Cardiac muscle cell (in vitro differentiated cells and primary cell): ENCODE data around the gene GGA3. TPM values are rescaled to one million over a fixed set of nuclear protein-coding genes. Genes with fewer than 3 reads are reported as not detected.
"Not testable (repeated sequence)": the region's sequence is repeated elsewhere in the genome, so short reads cannot be mapped to it uniquely, and the experiment has no call there.

Experiments
- DNase-seq, 2 donors: peaks; one replicate each; pipeline versions ENCODE4 v3.0.0 to v3.0.0-alpha.2; 2010 to 2017; ENCODE audit warnings: low read depth in 1 of 2, low spot score in 1 of 2
- H3K27ac ChIP-seq: fragments of 200-600 bp; sonication (generic); 2 replicates; pipeline ENCODE4 v1.5.1; 2016
- H3K27me3 ChIP-seq: fragments of 200-600 bp; sonication (generic); 2 replicates; pipeline ENCODE4 v1.6.0; 2016; ENCODE audit warnings: control low read depth
- H3K36me3 ChIP-seq: fragments of 200-600 bp; sonication (generic); 2 replicates; pipeline ENCODE4 v1.5.1; 2016; ENCODE audit warnings: control low read depth
- H3K4me1 ChIP-seq: fragments of 200-600 bp; sonication (generic); 2 replicates; pipeline ENCODE4 v1.8.1; 2017; ENCODE audit warnings: low read depth, mild to moderate bottlenecking, mixed run types
- H3K4me3 ChIP-seq: fragments of 200-600 bp; sonication (generic); 2 replicates; pipeline ENCODE4 v1.5.1; 2016; ENCODE audit warnings: mild to moderate bottlenecking
- H3K9me3 ChIP-seq: fragments of 200-600 bp; sonication (generic); 2 replicates; pipeline ENCODE4 v1.5.1; 2017; ENCODE audit warnings: low read depth, mild to moderate bottlenecking, control low read depth
- CTCF ChIP-seq: IDR thresholded peaks from 2 replicates; pipeline ENCODE4 v1.5.1; 2012; ENCODE audit warnings: low read depth, mild to moderate bottlenecking, low read length
- polyA plus RNA-seq: library from polyadenylated mRNA; unstranded; fragments of >200 nt; fragmentation: Nextera tagmentation; extraction: Ambion mirVana; gene quantifications from 2 replicates; pipeline ENCODE4 v1.2.1, GENCODE V29; 2016
- total RNA-seq: library from RNA; depleted of rRNA; stranded (reverse); fragments of >200 nt; gene quantifications from 2 replicates; pipeline ENCODE4 v1.2.3, GENCODE V29; 2016

The GGA3 gene
- total and polyA plus RNA-seq, 2 experiments from 2014 or later, result 25.6 to 35.3 TPM

GRCh38 chr17:75208161-75208560, 53.2 kb downstream of the GGA3 start:
- H3K27me3 ChIP-seq, result no peaks in the 10 kb centered on the region
- H3K4me1 ChIP-seq, result peaks cover 5% of the 10 kb centered on the region
- H3K4me3 ChIP-seq, result no peak overlapping the region
- no peak for TF ChIP-seq CTCF
- peaks cover 25% of the 10 kb centered on the region for H3K36me3 ChIP-seq
- DNase-seq, result no peak
- no peak overlapping the region for H3K27ac ChIP-seq
- no peaks in the 10 kb centered on the region for H3K9me3 ChIP-seq

GRCh38 chr17:75207760-75208159, 53.6 kb downstream of the GGA3 start:
- Histone ChIP-seq H3K27me3 (no peaks in the 10 kb centered on the region), H3K4me3 (no peak overlapping the region), H3K36me3 (peaks cover 22% of the 10 kb centered on the region), H3K27ac (no peak overlapping the region), H3K9me3 (no peaks in the 10 kb centered on the region), H3K4me1 (peaks cover 5% of the 10 kb centered on the region)
- no peak for TF ChIP-seq CTCF
- DNase-seq, result no peak

GRCh38 chr17:75207050-75207407, 54.4 kb downstream of the GGA3 start:
- H3K4me1 ChIP-seq, H3K9me3 ChIP-seq, DNase-seq, H3K27me3 ChIP-seq, H3K27ac ChIP-seq: not testable (repeated sequence)
- H3K36me3 ChIP-seq, result peaks cover 20% of the 10 kb centered on the region
- peak overlapping the region; percentile 93 for H3K4me3 ChIP-seq

GRCh38 chr17:75205793-75206163, 55.6 kb downstream of the GGA3 start:
- no peaks in the 10 kb centered on the region for H3K9me3 ChIP-seq
- peaks cover 12% of the 10 kb centered on the region for H3K36me3 ChIP-seq
- H3K4me1 ChIP-seq, result peaks cover 5% of the 10 kb centered on the region
- DNase-seq, result no peak
- no peaks in the 10 kb centered on the region for H3K27me3 ChIP-seq
- H3K27ac ChIP-seq, result peak overlapping the region; percentile 100
- TF ChIP-seq CTCF, result no peak
- H3K4me3 ChIP-seq, result peak overlapping the region; percentile 93

GRCh38 chr17:75205037-75205792, 56.2 kb downstream of the GGA3 start, which contains the start of gene NUP85:
NUP85 (plus strand) TSS chr17:75205679; CDS start chr17:75205762, 83 bp downstream.
- H3K27me3 ChIP-seq, result no peaks in the 10 kb centered on the region
- H3K27ac ChIP-seq, result peak within 1 kb of the TSS; percentile 100
- H3K36me3 ChIP-seq, result peaks cover 9% of the 10 kb centered on the region
- peak within 1 kb of the TSS; percentile 93 for H3K4me3 ChIP-seq
- no peak for TF ChIP-seq CTCF
- DNase-seq, result peak; percentile 96
- peaks cover 5% of the 10 kb centered on the region for H3K4me1 ChIP-seq
- no peaks in the 10 kb centered on the region for H3K9me3 ChIP-seq

GRCh38 chr17:75199886-75200618, 61.4 kb downstream of the GGA3 start:
- no peak for TF ChIP-seq CTCF
- DNase-seq, result no peak
- Histone ChIP-seq H3K9me3 (no peaks in the 10 kb centered on the region), H3K4me1 (no peaks in the 10 kb centered on the region), H3K4me3 (no peak overlapping the region), H3K27me3 (no peaks in the 10 kb centered on the region), H3K36me3 (no peaks in the 10 kb centered on the region), H3K27ac (no peak overlapping the region)
